GM10248 (cell line): ENCODE measurements around the gene TMC7.

Experiments
- CTCF ChIA-PET: fragments of 300-600 bp; sonication (Branson Sonifier 250); formaldehyde crosslinking; extraction: SDS; loops from one replicate; lab custom pipeline; 2021; ENCODE audit warnings: antibody characterized with exemption; lab: Yijun Ruan, JAX
- POLR2A ChIA-PET: fragments of 350-650 bp; sonication (Branson Sonifier 250); formaldehyde crosslinking; extraction: SDS; loops from one replicate; lab custom pipeline; 2020; ENCODE audit warnings: antibody characterized with exemption; lab: Yijun Ruan, JAX
- DNase-seq: peaks from one replicate; pipeline ENCODE4 v3.0.0; 2012; ENCODE audit errors: extremely low spot score
- CTCF ChIP-seq: IDR thresholded peaks from 2 replicates; pipeline ENCODE4 v1.5.1; 2012; ENCODE audit warnings: mild to moderate bottlenecking, low read depth; ENCODE audit errors: extremely low read depth, missing control alignments, control extremely low read depth

TMC7 gene

GRCh38 chr16:19027416-19027815, 43.7 kb downstream of the TMC7 start:
- ChIA-PET POLR2A (no interaction called here), CTCF (interaction anchor here (1.2 kb wide), 1 partner anchor 13 kb away, joined by 3 read pairs; no protein-coding TSS in a partner anchor)
- no peak for DNase-seq
- no peak for TF ChIP-seq CTCF

GRCh38 chr16:19029980-19030379, 46.2 kb downstream of the TMC7 start:
- CTCF ChIA-PET = no interaction called here
- DNase-seq = no peak
- POLR2A ChIA-PET = no interaction called here

GRCh38 chr16:19031738-19032137, 48.0 kb downstream of the TMC7 start:
- ChIA-PET POLR2A (no interaction called here), CTCF (no interaction called here)

More at GRCh38 chr16:19029980-19030379, 46.2 kb downstream of the TMC7 start:
- TF ChIP-seq CTCF = no peak

GRCh38 chr16:19033761-19034160, 50.0 kb downstream of the TMC7 start:
- CTCF ChIA-PET = no interaction called here
- POLR2A ChIA-PET = no interaction called here
- DNase-seq = no peak
- TF ChIP-seq CTCF = no peak

More at GRCh38 chr16:19031738-19032137, 48.0 kb downstream of the TMC7 start:
- no peak for TF ChIP-seq CTCF
- no peak for DNase-seq

GRCh38 chr16:19040400-19040799, 56.7 kb downstream of the TMC7 start:
- no peak for DNase-seq

GRCh38 chr16:19044769-19045168, 61.0 kb downstream of the TMC7 start:
- no peak for DNase-seq
- POLR2A ChIA-PET = no interaction called here
- CTCF ChIA-PET = interaction anchor here (0.9 kb wide), 1 partner anchor 41 kb away, joined by 3 read pairs; no protein-coding TSS in a partner anchor
- TF ChIP-seq CTCF = no peak

More at GRCh38 chr16:19040400-19040799, 56.7 kb downstream of the TMC7 start:
- ChIA-PET POLR2A (no interaction called here), CTCF (interaction anchor here (1.3 kb wide), 1 partner anchor 16 kb away, joined by 3 read pairs; no protein-coding TSS in a partner anchor)
- TF ChIP-seq CTCF = no peak
